SU-DHL-6 (cell line): Measurements from ENCODE around the gene CALN1.

Experiments used
- CTCF ChIP-seq: fragments of 200-600 bp; sonication (generic); IDR thresholded peaks from one replicate; pipeline ENCODE4 v1.5.1; 2017; ENCODE audit warnings: antibody characterized with exemption, mild to moderate bottlenecking, low read length, moderate library complexity; ENCODE audit not compliant: insufficient read depth, poor library complexity, severe bottlenecking
- EZH2phosphoT487 ChIP-seq: fragments of 200-600 bp; sonication (generic), shearing (Covaris generic); conservative IDR thresholded peaks from 2 replicates; pipeline ENCODE4 v1.6.1; 2018; ENCODE audit warnings: mild to moderate bottlenecking, antibody characterized with exemption, low read length, moderate library complexity, mixed read lengths

GRCh38 chr7:71782051-71782450, 630.1 kb downstream of the CALN1 start:
- no peak for TF ChIP-seq CTCF
- no peak for TF ChIP-seq EZH2phosphoT487
